NCI-H446 treated with DMSO at 0.1 percent for 48 hours (cell line): ENCODE results near the gene CCDC171.

Experiments
- DNase-seq: peaks from one replicate; lab custom pipeline; 2025; lab: John Stamatoyannopoulos, UW

The CCDC171 gene

GRCh38 chr9:15882883-15883282 lies 330.0 kb downstream of the CCDC171 start:
- DNase-seq: no peak

- DNase-seq: no peak
Observed at GRCh38 chr9:15885464-15885863, 332.6 kb downstream of the CCDC171 start.

GRCh38 chr9:15889555-15889954 lies 336.7 kb downstream of the CCDC171 start:
- no peak for DNase-seq

DNA sequence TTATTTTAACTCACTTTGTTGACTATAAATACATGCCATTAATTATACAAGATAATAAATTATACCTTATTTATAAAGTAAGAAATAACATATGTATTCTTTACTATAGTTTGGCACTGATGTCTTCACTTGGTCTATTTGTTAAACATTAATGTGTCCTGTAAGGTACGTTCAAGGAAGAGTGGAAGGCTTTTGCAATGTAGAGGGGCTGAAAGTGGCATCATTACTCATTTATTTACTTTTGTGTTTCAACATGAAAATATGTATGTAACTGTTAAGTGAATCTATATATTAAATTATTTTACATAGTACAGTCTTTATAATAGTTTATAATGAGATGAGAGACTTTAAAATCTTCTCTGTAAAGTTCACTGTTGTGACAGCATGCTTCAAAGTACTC lies 348.7 kb downstream of the CCDC171 start:
- DNase-seq: no peak

DNA sequence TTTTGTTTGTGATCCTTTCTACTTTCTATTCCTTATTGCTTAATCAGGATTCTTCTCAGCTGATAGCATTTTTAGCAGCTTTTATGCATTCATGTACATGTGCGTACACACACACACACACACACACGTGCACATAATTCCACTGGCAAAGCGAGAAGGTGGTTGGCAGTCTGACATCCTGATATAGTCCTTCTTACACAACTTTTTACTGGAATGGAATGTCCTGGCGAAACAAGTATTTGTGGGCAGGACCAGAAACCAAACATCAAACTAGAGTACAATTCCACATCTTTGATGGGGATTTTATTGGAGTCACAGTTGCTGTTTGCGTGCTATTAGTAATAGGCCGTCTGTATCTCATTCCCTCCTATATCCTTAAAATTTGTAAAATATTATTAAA lies 356.5 kb downstream of the CCDC171 start:
- no peak for DNase-seq

DNA sequence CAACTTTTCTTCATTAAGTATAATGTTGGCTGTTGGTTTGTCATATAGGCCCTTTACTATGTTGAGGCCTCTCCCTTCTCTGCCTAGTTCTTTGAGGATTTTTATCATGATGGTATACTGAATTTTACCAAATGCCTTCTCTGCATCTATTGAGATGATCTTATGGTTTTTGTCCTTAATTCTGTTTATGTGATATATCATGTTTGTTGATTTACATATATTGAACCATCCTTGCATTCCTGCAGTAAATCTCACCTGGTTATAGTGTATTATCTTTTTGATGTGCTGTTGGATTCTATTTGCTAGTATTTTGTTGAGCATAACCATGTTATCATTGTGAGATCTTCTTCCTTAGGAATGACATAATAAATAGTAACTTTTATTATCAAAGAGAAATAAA lies 362.9 kb downstream of the CCDC171 start:
- DNase-seq: no peak

DNA sequence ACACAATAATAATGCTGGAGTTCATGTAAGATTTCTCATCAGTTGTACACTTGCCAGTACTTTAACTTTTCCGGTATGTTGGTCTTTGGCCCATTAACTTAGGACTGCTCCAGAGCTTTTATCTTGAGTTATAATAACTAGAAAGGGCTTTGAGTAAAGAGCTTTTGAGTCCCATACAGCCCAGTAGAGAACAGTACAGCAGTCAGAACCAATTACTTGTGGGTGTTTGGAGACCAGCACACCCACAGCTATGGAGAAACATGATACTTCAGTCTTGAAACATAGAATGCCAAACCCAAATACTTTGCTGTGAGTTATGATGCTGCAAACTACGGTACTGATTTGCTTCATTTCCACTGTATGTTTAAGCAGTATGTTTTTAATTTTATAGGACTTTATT lies 374.3 kb downstream of the CCDC171 start:
- DNase-seq: no peak

- no peak for DNase-seq
Observed at GRCh38 chr9:15935661-15936305, 382.9 kb downstream of the CCDC171 start.

- DNase-seq: peak; percentile 66
Observed at GRCh38 chr9:15936306-15936921, 383.6 kb downstream of the CCDC171 start.

DNA sequence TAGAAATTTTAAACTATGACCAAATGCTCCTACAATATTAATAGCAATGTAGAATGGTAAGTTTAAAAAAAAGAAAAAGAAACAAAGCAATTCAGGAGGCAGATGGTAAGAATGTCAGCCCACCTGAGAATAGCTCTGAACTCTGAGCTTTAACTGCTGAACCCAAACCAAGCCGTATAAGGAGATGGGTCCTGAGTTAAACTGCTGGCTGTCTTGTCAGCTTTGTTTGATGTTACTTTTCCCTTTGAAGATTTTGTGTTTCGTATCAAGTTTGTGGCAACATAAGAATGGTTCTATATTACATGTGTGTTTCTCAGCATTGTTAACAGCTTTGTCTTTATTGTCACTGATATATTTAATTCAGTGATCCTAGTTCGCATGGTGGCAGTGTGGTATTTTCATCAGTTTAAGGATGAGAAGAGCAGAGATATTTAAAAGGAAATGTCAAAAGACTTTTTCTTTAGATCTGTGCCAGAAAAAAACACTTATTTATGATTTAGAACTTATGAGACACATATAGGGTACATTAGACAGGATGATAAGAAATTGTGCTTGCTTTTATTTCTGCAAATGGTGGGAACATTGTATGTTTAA lies 390.1 kb downstream of the CCDC171 start:
- no peak for DNase-seq

DNA sequence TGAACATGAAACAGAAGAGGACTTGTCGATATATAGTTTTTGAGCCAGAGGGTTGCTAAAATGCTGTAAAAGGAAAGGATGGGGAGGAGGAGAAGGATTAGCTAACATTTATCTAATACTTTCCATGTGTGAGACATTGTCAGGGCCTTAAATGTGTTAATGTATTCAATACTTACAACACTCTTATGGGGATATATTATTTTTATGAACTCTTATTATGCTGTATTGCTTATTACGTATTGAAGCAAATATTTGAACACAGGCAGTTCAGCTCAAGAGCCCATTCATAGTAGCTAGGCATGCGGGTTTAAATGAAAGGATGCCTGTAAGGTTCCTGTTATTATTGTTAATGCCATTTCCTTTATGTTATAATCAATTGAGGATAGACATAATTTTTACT lies 391.5 kb downstream of the CCDC171 start:
- DNase-seq: no peak

GRCh38 chr9:15959663-15960062 lies 406.8 kb downstream of the CCDC171 start:
- no peak for DNase-seq

- DNase-seq: no peak
Observed at GRCh38 chr9:15961217-15961616, 408.4 kb downstream of the CCDC171 start.

- DNase-seq: no peak
Observed at GRCh38 chr9:15965246-15965745, 412.5 kb downstream of the CCDC171 start.

DNA sequence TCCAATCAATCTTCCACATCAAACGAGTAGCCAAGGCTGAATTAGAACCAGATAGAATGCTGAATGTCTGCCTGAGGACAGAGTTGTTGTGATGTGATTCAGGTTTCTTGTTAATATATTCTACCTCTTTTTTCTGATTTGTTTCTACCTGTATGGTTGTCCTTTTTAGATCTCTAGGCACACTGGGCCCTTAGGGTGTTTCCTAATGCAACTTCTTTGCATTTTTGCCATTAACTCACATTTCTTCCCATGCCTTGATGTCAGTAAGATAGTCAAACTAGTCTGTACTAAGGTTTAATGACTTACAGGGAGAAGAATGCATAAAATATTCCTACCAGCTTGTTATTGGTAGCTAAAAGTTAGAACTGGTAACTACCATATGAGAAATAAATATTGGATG lies 413.6 kb downstream of the CCDC171 start:
- DNase-seq: no peak

GRCh38 chr9:15967068-15967467 lies 414.2 kb downstream of the CCDC171 start:
- DNase-seq: no peak

GRCh38 chr9:15972760-15973159 lies 419.9 kb downstream of the CCDC171 start:
- DNase-seq: no peak

GRCh38 chr9:15975101-15975778 lies 422.4 kb downstream of the CCDC171 start:
- DNase-seq: no peak

GRCh38 chr9:15977438-15977837 lies 424.6 kb downstream of the CCDC171 start:
- DNase-seq: no peak

- DNase-seq: no peak
Observed at GRCh38 chr9:15982182-15982581, 429.3 kb downstream of the CCDC171 start.

GRCh38 chr9:15999422-16000339 lies 446.8 kb downstream of the CCDC171 start:
- DNase-seq: no peak

- DNase-seq: no peak
Observed at GRCh38 chr9:16000811-16001210, 448.0 kb downstream of the CCDC171 start.
